ENCODE measurements around the gene IGSF21.

IGSF21 gene

GRCh38 chr1:18107369-18108298 is at the start of gene IGSF21:
TSS of gene IGSF21 (plus strand) at chr1:18107798. CDS start at chr1:18108129, 331 bp downstream.
- Histone ChIP-seq H3K27ac (peak within 1 kb of the TSS in 1 of 2 donors; percentile 77), H3K4me3 (peak within 1 kb of the TSS; percentile 66)
- DNase-seq (ENCODE audit: low spot score) = no peak
- TF ChIP-seq CTCF (IDR thresholded peaks at IDR 0.05) = no peak

- DNase-seq (ENCODE audit: low spot score) = no peak
- TF ChIP-seq CTCF (IDR thresholded peaks at IDR 0.05) = no peak
- no peak overlapping the region for H3K4me3 ChIP-seq
- H3K27ac ChIP-seq = no peak overlapping the region
Measured at GRCh38 chr1:18058206-18058921, 49.2 kb upstream of the IGSF21 start.

GRCh38 chr1:18058981-18059605 is 48.5 kb upstream of the IGSF21 start:
- no peak overlapping the region for H3K27ac ChIP-seq
- TF ChIP-seq CTCF (IDR thresholded peaks at IDR 0.05) = no peak
- DNase-seq (ENCODE audit: low spot score) = no peak
- H3K4me3 ChIP-seq = no peak overlapping the region

GRCh38 chr1:18060366-18060765 is 47.2 kb upstream of the IGSF21 start:
- Histone ChIP-seq H3K27ac (no peak overlapping the region), H3K4me3 (no peak overlapping the region)
- no peak for DNase-seq (ENCODE audit: low spot score)
- TF ChIP-seq CTCF (IDR thresholded peaks at IDR 0.05) = no peak

GRCh38 chr1:18062185-18062584 is 45.4 kb upstream of the IGSF21 start:
- Histone ChIP-seq H3K4me3 (no peak overlapping the region), H3K27ac (no peak overlapping the region)
- no peak for DNase-seq (ENCODE audit: low spot score)
- no peak for TF ChIP-seq CTCF (IDR thresholded peaks at IDR 0.05)

- no peak overlapping the region for H3K27ac ChIP-seq
- DNase-seq (ENCODE audit: low spot score) = no peak
- no peak overlapping the region for H3K4me3 ChIP-seq
- no peak for TF ChIP-seq CTCF (IDR thresholded peaks at IDR 0.05)
Measured at GRCh38 chr1:18064534-18064933, 43.1 kb upstream of the IGSF21 start.
